Heart right ventricle (tissue), 16 donors: Measurements from ENCODE around the gene ARL15. TPM values are rescaled to one million over a fixed set of nuclear protein-coding genes. Genes with fewer than 3 reads are reported as not detected.

ENCODE experiments used
- ATAC-seq, 8 donors: fragments of 200-7000 bp; cut with Tn5 transposase; one replicate each; pipeline ENCODE4 v1.9.1; 2020; ENCODE audit warnings: mild to moderate bottlenecking in 8 of 8, moderate library complexity in 8 of 8, moderate number of reproducible peaks in 1 of 8
- DNase-seq, 2 donors: peaks; one replicate each; pipeline ENCODE4 v3.0.0-alpha.2; 2020
- H3K27ac ChIP-seq, 10 donors: fragments of 200-600 bp; sonication (generic) in 2 of 10; one replicate each; pipeline versions ENCODE4 v1.5.0 to v1.8.0; 2020 to 2022; ENCODE audit warnings: mild to moderate bottlenecking in 3 of 10
- H3K27me3 ChIP-seq, 7 donors: fragments of 200-600 bp; one replicate each; pipeline ENCODE4 v1.8.0; 2021 to 2022; ENCODE audit warnings: mild to moderate bottlenecking in 2 of 7
- H3K36me3 ChIP-seq, 9 donors: fragments of 200-600 bp; sonication (generic) in 1 of 9; one replicate each; pipeline versions ENCODE4 v1.5.0 to v1.8.0; 2020 to 2022; ENCODE audit warnings: mild to moderate bottlenecking in 2 of 9
- H3K4me1 ChIP-seq, 9 donors: fragments of 200-600 bp; sonication (generic) in 1 of 9; one replicate each; pipeline versions ENCODE4 v1.5.0 to v1.8.0; 2020 to 2022; ENCODE audit warnings: mild to moderate bottlenecking in 4 of 9
- H3K4me3 ChIP-seq, 10 donors: fragments of 200-600 bp; sonication (generic) in 2 of 10; one replicate each; pipeline versions ENCODE4 v1.5.0 to v1.8.0; 2020 to 2022; ENCODE audit warnings: mild to moderate bottlenecking in 7 of 10, moderate library complexity in 2 of 10
- H3K9me3 ChIP-seq, 11 donors: fragments of 200-600 bp in 10 of 11; sonication (generic) in 2 of 11; one replicate each; pipeline versions ENCODE4 v1.5.0 to v1.8.0; 2013 to 2022; ENCODE audit warnings: mild to moderate bottlenecking in 2 of 11, control low read depth in 1 of 11, moderate library complexity in 1 of 11
- WGBS, 2 donors: extraction: QIAGEN DNeasy Blood & Tissue Kit; methylation state at CpG; one replicate each; pipeline ENCODE4 v1.1.7; 2013; ENCODE audit warnings: inconsistent platforms in 1 of 2; 5-methylcytosine and 5-hydroxymethylcytosine counted together
- intact Hi-C, 10 donors: fragments of 100-400 bp; cut with DNase I; formaldehyde crosslinking; loops; one replicate each; pipeline versions ENCODE4 v1.11.1 to v1.14.2; 2022
- polyA plus RNA-seq, 2 donors: library from polyadenylated mRNA; stranded (reverse); fragments of 200-250 nt; gene quantifications; one replicate each; pipeline ENCODE4 v1.2.3, GENCODE V29; 2013
- total RNA-seq, 10 donors: library from RNA; stranded (reverse); fragmentation: NEBNext Ultra II Directional in 3 of 10; extraction: Animal tissue kit (Norgen Biotek cat#: 25700) in 3 of 10; gene quantifications; one replicate each; pipeline versions ENCODE4 v1.2.1 to v1.2.4, GENCODE V29; 2021 to 2023
- TF ChIP-seq, protein P1 (sequence below), 9 donors: fragments of 200-600 bp; sonication (generic) in 2 of 9; IDR thresholded peaks; one replicate each; pipeline versions ENCODE4 v1.5.0 to v1.8.0; 2021 to 2022; ENCODE audit warnings: antibody characterized with exemption in 9 of 9, mild to moderate bottlenecking in 5 of 9, moderate library complexity in 1 of 9
- donor health status: Arrhythmogenic right ventricular cardiomyopathy.
- donor health status: ischemic (EF 13 %, LVEDD 7.1; RV severe dilation, severe dysfunction).
- donor health status: healthy with polysubstance abuse.
- donor health status: DM: no; HTN: yes; CAD: no.
- donor health status: DM: no; HTN: no; CAD: no.
- donor health status: ischemic (EF 25% LVEDD 6.9; RV normal size, moderate dysfunction).
- donor health status: ischemic (EF 25% LVEDD 5.7; RV mildly dilated, moderate dysfunction).
- donor health status: healthy.
- donor health status: DM: yes; HTN: yes; CAD: no.
- donor health status: Ischemic cardiomyopathy.
- donor health status: ischemic (EF 35%, LVEDD 5.7; RV mildly dilated, moderate dysfunction).
- donor health status: nonischemic (EF 11% LVEDD 7.7; RV severe dilation, severe dysfunction).
- donor health status: DM: yes; HTN: yes; CAD: no.
- donor health status: PGD.
- donor health status: ischemic (EF 29% LVEDD 5.4; RV normal size, mild dysfunction).
- donor health status: nonischemic (EF 23%, LVEDD 6.1; RV moderate dilation, normal function).

The ARL15 gene
- total and polyA plus RNA-seq, 12 donors: 7.8 to 31.8 (median 26.9) TPM

DNA sequence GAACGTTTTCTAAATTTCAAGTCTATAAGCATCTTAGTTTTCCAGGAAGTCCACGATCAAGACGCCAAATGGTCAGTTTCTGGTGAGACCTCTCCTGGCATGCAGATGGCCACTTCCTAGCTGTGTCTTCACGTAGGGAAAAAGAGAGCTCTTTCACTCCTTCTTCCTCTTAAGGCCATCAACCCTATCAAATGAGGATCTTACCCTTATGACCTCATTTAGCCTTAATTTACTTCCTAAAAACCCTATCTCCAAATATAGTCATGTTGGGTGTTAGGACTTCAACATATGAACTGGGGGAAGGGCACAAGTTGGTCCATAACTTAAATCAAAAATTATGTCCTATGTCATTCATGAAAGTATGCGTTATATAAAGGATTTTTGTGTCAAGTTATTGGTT lies 229.5 kb downstream of the ARL15 start:
- intact Hi-C loops: no loop called here
- no peaks in the 10 kb centered on the region for H3K9me3 ChIP-seq
- H3K27ac ChIP-seq: no peak overlapping the region
- no peaks in the 10 kb centered on the region for H3K4me1 ChIP-seq
- no peak for ATAC-seq
- no peaks in the 10 kb centered on the region for H3K27me3 ChIP-seq
- TF ChIP-seq, protein P1, sequence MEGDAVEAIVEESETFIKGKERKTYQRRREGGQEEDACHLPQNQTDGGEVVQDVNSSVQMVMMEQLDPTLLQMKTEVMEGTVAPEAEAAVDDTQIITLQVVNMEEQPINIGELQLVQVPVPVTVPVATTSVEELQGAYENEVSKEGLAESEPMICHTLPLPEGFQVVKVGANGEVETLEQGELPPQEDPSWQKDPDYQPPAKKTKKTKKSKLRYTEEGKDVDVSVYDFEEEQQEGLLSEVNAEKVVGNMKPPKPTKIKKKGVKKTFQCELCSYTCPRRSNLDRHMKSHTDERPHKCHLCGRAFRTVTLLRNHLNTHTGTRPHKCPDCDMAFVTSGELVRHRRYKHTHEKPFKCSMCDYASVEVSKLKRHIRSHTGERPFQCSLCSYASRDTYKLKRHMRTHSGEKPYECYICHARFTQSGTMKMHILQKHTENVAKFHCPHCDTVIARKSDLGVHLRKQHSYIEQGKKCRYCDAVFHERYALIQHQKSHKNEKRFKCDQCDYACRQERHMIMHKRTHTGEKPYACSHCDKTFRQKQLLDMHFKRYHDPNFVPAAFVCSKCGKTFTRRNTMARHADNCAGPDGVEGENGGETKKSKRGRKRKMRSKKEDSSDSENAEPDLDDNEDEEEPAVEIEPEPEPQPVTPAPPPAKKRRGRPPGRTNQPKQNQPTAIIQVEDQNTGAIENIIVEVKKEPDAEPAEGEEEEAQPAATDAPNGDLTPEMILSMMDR (IDR thresholded peaks at IDR 0.05): no peak
- H3K36me3 ChIP-seq: peaks cover 0 to 5% (median 0%) of the 10 kb centered on the region in 9 donors
- WGBS, 2 donors: 87 to 94% methylated on average over 5 of the region's 5 CpGs
- no peak for DNase-seq
- no peak overlapping the region for H3K4me3 ChIP-seq

DNA sequence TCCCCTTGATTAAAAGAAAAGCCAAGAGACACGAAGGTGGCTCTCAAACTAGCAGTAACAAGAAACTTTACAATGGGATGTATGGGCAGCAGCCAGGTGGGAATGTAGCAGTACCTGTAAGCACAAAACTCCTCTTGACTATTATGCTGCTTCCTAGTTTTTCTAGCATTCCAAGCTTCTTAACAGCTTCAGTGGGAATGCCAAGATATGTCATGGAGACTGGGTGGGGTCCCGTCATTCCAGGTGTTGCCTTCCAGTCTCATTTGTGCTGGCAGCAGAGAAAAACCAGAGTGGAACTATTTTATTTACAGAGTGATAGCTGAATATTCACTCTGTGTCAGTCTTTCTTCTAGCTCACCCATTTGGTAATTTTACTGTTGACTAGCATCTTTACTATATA lies 236.6 kb downstream of the ARL15 start:
- DNase-seq: no peak

DNA sequence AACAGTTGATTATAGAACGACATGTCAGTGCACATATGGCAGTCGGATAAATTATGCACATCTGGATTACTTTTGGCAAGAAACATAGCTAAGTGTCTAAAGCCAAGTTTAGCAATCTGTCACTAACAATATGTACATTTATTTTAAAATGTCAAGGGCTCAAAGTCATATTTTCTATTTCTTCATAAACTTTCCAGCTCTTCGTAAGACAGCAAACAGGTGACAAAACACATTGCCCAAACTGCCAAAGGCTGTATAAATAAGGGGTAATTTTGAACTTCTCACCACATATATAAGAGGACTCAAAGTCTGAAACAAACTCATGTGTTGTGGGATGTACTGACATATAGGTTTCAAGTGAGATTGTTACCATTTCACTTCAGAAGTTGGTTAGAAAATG lies 237.2 kb downstream of the ARL15 start:
- WGBS, 2 donors: 63 to 82% methylated on average over 3 of the region's 3 CpGs
- no peak overlapping the region for H3K4me3 ChIP-seq
- no peak for ATAC-seq
- TF ChIP-seq, protein P1 (IDR thresholded peaks at IDR 0.05): no peak
- peaks cover 0 to 9% (median 6%) of the 10 kb centered on the region in 9 donors for H3K4me1 ChIP-seq
- H3K27ac ChIP-seq: no peak overlapping the region
- no peaks in the 10 kb centered on the region for H3K27me3 ChIP-seq
- peaks cover 0 to 9% (median 0%) of the 10 kb centered on the region in 9 donors for H3K36me3 ChIP-seq
- no peak for DNase-seq
- intact Hi-C loops: no loop called here
- no peaks in the 10 kb centered on the region for H3K9me3 ChIP-seq

More for the DNA sequence above, 236.6 kb downstream of the ARL15 start:
- Histone ChIP-seq H3K36me3 (peaks cover 0 to 9% (median 0%) of the 10 kb centered on the region in 9 donors), H3K27ac (no peak overlapping the region), H3K4me3 (no peak overlapping the region), H3K4me1 (peaks cover 0 to 3% (median under 1%) of the 10 kb centered on the region in 9 donors), H3K27me3 (no peaks in the 10 kb centered on the region), H3K9me3 (no peaks in the 10 kb centered on the region)
- TF ChIP-seq, protein P1 (IDR thresholded peaks at IDR 0.05): no peak
- intact Hi-C loops: no loop called here
- ATAC-seq: no peak
- 80 to 84% methylated on average over 2 of the region's 2 CpGs for WGBS, 2 donors

DNA sequence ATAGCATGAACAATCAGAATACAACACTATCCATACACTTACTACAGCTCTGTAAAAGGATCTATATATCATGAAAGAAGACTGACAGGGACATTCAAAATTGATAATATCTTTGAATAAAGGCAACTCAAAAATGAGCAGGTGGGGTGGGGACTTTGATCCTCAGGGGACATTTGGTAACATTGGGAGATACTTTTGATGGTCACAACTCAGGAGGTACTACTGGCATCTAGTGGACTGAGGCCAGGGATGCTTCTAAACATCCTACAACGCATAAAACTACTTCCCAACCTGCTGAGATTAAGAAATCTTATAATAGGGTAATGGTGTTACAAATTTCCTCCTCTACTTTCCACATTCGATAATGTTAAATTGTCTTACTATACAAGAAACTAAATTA lies 243.9 kb downstream of the ARL15 start:
- Histone ChIP-seq H3K27ac (no peak overlapping the region), H3K9me3 (no peaks in the 10 kb centered on the region), H3K4me1 (peaks cover 0 to 27% (median 6%) of the 10 kb centered on the region in 9 donors), H3K4me3 (no peak overlapping the region), H3K36me3 (peaks cover 0 to 9% (median 0%) of the 10 kb centered on the region in 9 donors), H3K27me3 (no peaks in the 10 kb centered on the region)
- TF ChIP-seq, protein P1 (IDR thresholded peaks at IDR 0.05): no peak
- DNase-seq: no peak
- no peak for ATAC-seq
- WGBS, 2 donors: 97% methylated on average over 2 of the region's 2 CpGs
- intact Hi-C loops: no loop called here
